ENCODE data around the gene SWT1. TPM values are rescaled to one million over a fixed set of nuclear protein-coding genes. Genes with fewer than 3 reads are reported as not detected.

SWT1 gene
- total RNA-seq, 2 experiments from 2014 or later: 1.8 to 2.5 TPM

- Mint-ChIP-seq H3K36me3 (ENCODE audit: low read depth) (peaks cover 17% of the 10 kb centered on the region), H3K27me3 (no peaks in the 10 kb centered on the region), H3K9me3 (no peaks in the 10 kb centered on the region), H3K27ac (no peak overlapping the region), H3K4me1 (ENCODE audit: low read depth) (peaks cover 34% of the 10 kb centered on the region), H3K4me3 (no peak overlapping the region)
- ChIA-PET POLR2A (interaction anchor here (1.3 kb wide), 1 partner anchor 20 kb away, joined by 3 read pairs; no protein-coding TSS in a partner anchor), CTCF (interaction anchor here (0.6 to 1.0 kb wide), 3 partner anchors 13 to 118 kb away, joined by 3 read pairs; no protein-coding TSS in a partner anchor)
- ATAC-seq (no peak), DNase-seq (no peak)
- intact Hi-C loops (cut with micrococcal nuclease): no loop called here
- no peak for TF ChIP-seq CTCF (IDR thresholded peaks at IDR 0.05)
These were observed 131.5 kb downstream of the SWT1 start for GRCh38 chr1:185288435-185288834.

DNA sequence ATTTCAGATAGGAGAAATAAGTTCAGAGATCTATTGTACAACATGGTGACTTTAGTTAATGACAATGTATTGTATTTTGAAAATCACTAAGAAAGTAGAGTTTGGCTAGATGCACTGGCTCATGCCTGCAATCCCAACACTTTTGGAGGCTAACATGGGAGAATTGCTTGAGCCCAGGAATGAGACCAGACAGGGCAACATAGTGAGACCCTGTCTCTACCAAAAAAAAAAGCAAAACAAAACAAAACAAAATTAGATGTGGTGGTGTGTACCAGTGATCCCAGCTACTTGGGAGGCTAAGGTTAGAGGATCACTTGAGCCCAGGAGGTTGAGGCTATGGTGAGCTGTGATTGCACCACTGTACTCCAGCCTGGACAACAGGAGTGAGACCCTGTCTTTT lies 132.9 kb downstream of the SWT1 start:
- ChIA-PET POLR2A (interaction anchor here (0.8 to 1.7 kb wide), 2 partner anchors 9 to 88 kb away, joined by 3 to 7 read pairs; no protein-coding TSS in a partner anchor), CTCF (no interaction called here)
- Mint-ChIP-seq H3K4me1 (ENCODE audit: low read depth) (peaks cover 24% of the 10 kb centered on the region), H3K4me3 (no peak overlapping the region), H3K27ac (no peak overlapping the region), H3K9me3 (no peaks in the 10 kb centered on the region), H3K36me3 (ENCODE audit: low read depth) (peaks cover 24% of the 10 kb centered on the region), H3K27me3 (no peaks in the 10 kb centered on the region)
- intact Hi-C loops (cut with micrococcal nuclease): no loop called here
- DNase-seq (no peak), ATAC-seq (no peak)
- TF ChIP-seq CTCF (IDR thresholded peaks at IDR 0.05): no peak

- TF ChIP-seq CTCF (IDR thresholded peaks at IDR 0.05): no peak
- peaks cover 35% of the 10 kb centered on the region for H3K36me3 Mint-ChIP-seq (ENCODE audit: low read depth)
- ChIA-PET POLR2A (interaction anchor here (0.8 to 1.7 kb wide), 3 partner anchors 10 to 22 kb away, joined by 3 to 7 read pairs (median 3); no protein-coding TSS in a partner anchor), CTCF (interaction anchor here (1.1 kb wide), 1 partner anchor 26 kb away, joined by 3 read pairs; the partner anchor contains the start of gene IVNS1ABP)
- no peak overlapping the region for H3K27ac Mint-ChIP-seq
- intact Hi-C loops (cut with micrococcal nuclease): no loop called here
- ATAC-seq: no peak
- H3K4me3 Mint-ChIP-seq: no peak overlapping the region
- H3K4me1 Mint-ChIP-seq (ENCODE audit: low read depth): peaks cover 17% of the 10 kb centered on the region
- no peaks in the 10 kb centered on the region for H3K27me3 Mint-ChIP-seq
- no peaks in the 10 kb centered on the region for H3K9me3 Mint-ChIP-seq
- DNase-seq: no peak
These were observed 134.2 kb downstream of the SWT1 start for GRCh38 chr1:185291159-185291558.

GRCh38 chr1:185291652-185292051 lies 134.7 kb downstream of the SWT1 start:
- CTCF ChIA-PET: no interaction called here
- peak overlapping the region; percentile 49 for H3K27ac Mint-ChIP-seq

More at GRCh38 chr1:185291652-185292051, 134.7 kb downstream of the SWT1 start:
- H3K27me3 Mint-ChIP-seq: no peaks in the 10 kb centered on the region
- H3K36me3 Mint-ChIP-seq (ENCODE audit: low read depth): peaks cover 40% of the 10 kb centered on the region
- ATAC-seq (no peak), DNase-seq (no peak)
- TF ChIP-seq CTCF (IDR thresholded peaks at IDR 0.05): no peak
- peaks cover 17% of the 10 kb centered on the region for H3K4me1 Mint-ChIP-seq (ENCODE audit: low read depth)
- intact Hi-C loops (cut with micrococcal nuclease): no loop called here
- POLR2A ChIA-PET: interaction anchor here (0.8 to 1.7 kb wide), 3 partner anchors 11 to 21 kb away, joined by 3 to 7 read pairs (median 3); no protein-coding TSS in a partner anchor
- no peaks in the 10 kb centered on the region for H3K9me3 Mint-ChIP-seq
- H3K4me3 Mint-ChIP-seq: no peak overlapping the region
